Dermis microvascular lymphatic vessel endothelial cell (primary cell): Measurements from ENCODE around the gene SLC35A3. TPM values are rescaled to one million over a fixed set of nuclear protein-coding genes. Genes with fewer than 3 reads are reported as not detected.

Experiments
- DNase-seq, 2 donors: peaks; one replicate each; pipeline versions ENCODE4 v3.0.0 to v3.0.0-alpha.2; 2010; ENCODE audit warnings: low read depth in 2 of 2
- total RNA-seq: library from RNA; depleted of rRNA; stranded (reverse); fragments of >200 nt; gene quantifications from 2 replicates; pipeline ENCODE4 v1.2.1, GENCODE V29; 2014

The SLC35A3 gene
- total RNA-seq, 1 donor from 2014 or later, result 17.5 TPM

- DNase-seq, result no peak
Observed at GRCh38 chr1:100076319-100076718, 106.5 kb downstream of the SLC35A3 start.

GRCh38 chr1:100076744-100077143 lies 106.9 kb downstream of the SLC35A3 start:
- no peak for DNase-seq

GRCh38 chr1:100077531-100077930 lies 107.7 kb downstream of the SLC35A3 start:
- peak; percentile 45 to 73 for DNase-seq

GRCh38 chr1:100080331-100080730 lies 110.5 kb downstream of the SLC35A3 start:
- DNase-seq, result no peak

Other genes starting within 250 kb of the SLC35A3 start
- gene FRRS1, start 203.4 kb upstream of the SLC35A3 start, total RNA-seq, result 0.38 and 1.4 TPM in 2 replicates
- gene AGL, start 119.6 kb upstream of the SLC35A3 start, total RNA-seq, result 6.8 and 7.0 TPM in 2 replicates
- gene SASS6, start 162.9 kb downstream of the SLC35A3 start, total RNA-seq, result 1.1 and 1.8 TPM in 2 replicates
- 6.3 and 6.7 TPM in 2 replicates for gene TRMT13, start 163.2 kb downstream of the SLC35A3 start, total RNA-seq
- under 0.01 TPM in 1 of 2 replicates, not detected in the other for gene LRRC39, start 208.3 kb downstream of the SLC35A3 start, total RNA-seq